Panc1 (cell line): ENCODE results near the gene ASIC3. TPM values are rescaled to one million over a fixed set of nuclear protein-coding genes. Genes with fewer than 3 reads are reported as not detected.

Experiments used
- ATAC-seq: fragments of 200-7000 bp; cut with Tn5 transposase; 2 replicates; pipeline ENCODE4 v1.9.1; 2020; ENCODE audit warnings: mild to moderate bottlenecking, moderate library complexity
- BruUV-seq: library from RNA; stranded (reverse); fragments of 400-500 nt; replicated peaks from 2 replicates; lab custom pipeline; 2021; lab: Mats Ljungman, UMichigan
- CTCF ChIA-PET: fragments of 300-600 bp; sonication (Branson Sonifier 250); formaldehyde crosslinking; loops from one replicate; lab custom pipeline; 2022; ENCODE audit warnings: antibody characterized with exemption; lab: Charles Lee
- POLR2A ChIA-PET: fragments of 300-600 bp; sonication (Branson Sonifier 250); formaldehyde crosslinking; loops from one replicate; lab custom pipeline; 2022; ENCODE audit warnings: antibody characterized with exemption; lab: Charles Lee
- DNase-seq: peaks from one replicate; pipeline ENCODE4 v3.0.0-alpha.2; 2010; ENCODE audit warnings: low read depth, low spot score
- H3K27ac ChIP-seq: 2 replicates; pipeline ENCODE4 v1.5.1; 2011; ENCODE audit warnings: mild to moderate bottlenecking, low read length, inconsistent platforms
- H3K27me3 ChIP-seq: fragments of 200-500 bp; sonication (Bioruptor generic); 2 replicates; pipeline ENCODE4 v1.6.0; 2014; ENCODE audit warnings: low read length, inconsistent platforms; ENCODE audit not compliant: control insufficient read depth, insufficient read depth
- H3K36me3 ChIP-seq: fragments of 200-500 bp; sonication (Bioruptor generic); 2 replicates; pipeline ENCODE4 v1.5.1; 2014; ENCODE audit warnings: inconsistent platforms, mild to moderate bottlenecking, low read length, moderate library complexity; ENCODE audit not compliant: control insufficient read depth, insufficient read depth
- H3K4me1 ChIP-seq: 2 replicates; pipeline ENCODE4 v1.5.1; 2011; ENCODE audit warnings: inconsistent platforms, mild to moderate bottlenecking, low read length, moderate library complexity; ENCODE audit not compliant: control insufficient read depth, insufficient read depth
- H3K4me3 ChIP-seq, 2 experiments: 2 replicates each; pipeline ENCODE4 v1.5.1; 2011 to 2012; ENCODE audit warnings: low read depth in 2 of 2, low read length in 2 of 2, mild to moderate bottlenecking in 2 of 2, inconsistent platforms in 1 of 2, moderate library complexity in 1 of 2
- H3K9me3 ChIP-seq: fragments of 200-500 bp; sonication (Bioruptor generic); 2 replicates; pipeline ENCODE4 v1.5.1; 2014; ENCODE audit warnings: low read depth, mild to moderate bottlenecking, inconsistent platforms, low read length, moderate library complexity; ENCODE audit not compliant: control insufficient read depth, insufficient read depth
- POLR2AphosphoS5 ChIP-seq: IDR thresholded peaks from 2 replicates; pipeline ENCODE4 v1.6.1; 2012; ENCODE audit warnings: mild to moderate bottlenecking, low read depth, low read length, moderate library complexity
- SIN3A ChIP-seq: IDR thresholded peaks from 2 replicates; pipeline ENCODE4 v1.6.1; 2012; ENCODE audit warnings: low read depth, mild to moderate bottlenecking, low read length, moderate library complexity, borderline replicate concordance; ENCODE audit not compliant: insufficient read depth
- TCF7L2 ChIP-seq: IDR thresholded peaks from 2 replicates; pipeline ENCODE4 v1.6.1; 2011; ENCODE audit warnings: mild to moderate bottlenecking, low read depth, low read length, inconsistent platforms
- in situ Hi-C: cut with HindIII; loops from 2 replicates; pipeline ENCODE4 v1.10.0; 2016; ENCODE audit warnings: low sequenced_read_pairs, low pct_unique_long_range_greater_than_20kb
- intact Hi-C: fragments of 100-400 bp; cut with micrococcal nuclease; formaldehyde crosslinking; loops from one replicate; pipeline ENCODE4 v1.10.0; 2022; ENCODE audit not compliant: unreplicated experiment
- total RNA-seq: library from RNA; stranded (reverse); gene quantifications from one replicate; pipeline ENCODE4 v1.2.1, GENCODE V29; 2021; ENCODE audit not compliant: unreplicated experiment
- TF ChIP-seq, protein P1 (sequence below): fragments of 450-650 bp; IDR thresholded peaks from 2 replicates; pipeline ENCODE4 v1.5.1; 2017; ENCODE audit warnings: mild to moderate bottlenecking
- TF ChIP-seq, protein P2 (sequence below), 2 experiments: IDR thresholded peaks; 2 replicates each; pipeline ENCODE4 v1.6.1; 2011 to 2012; ENCODE audit warnings: low read depth in 2 of 2, control low read depth in 1 of 2, low read length in 1 of 2, mild to moderate bottlenecking in 1 of 2, moderate library complexity in 1 of 2; ENCODE audit not compliant: insufficient read depth in 1 of 2

The ASIC3 gene
- total RNA-seq, 1 experiment from 2014 or later = 1.3 TPM

DNA sequence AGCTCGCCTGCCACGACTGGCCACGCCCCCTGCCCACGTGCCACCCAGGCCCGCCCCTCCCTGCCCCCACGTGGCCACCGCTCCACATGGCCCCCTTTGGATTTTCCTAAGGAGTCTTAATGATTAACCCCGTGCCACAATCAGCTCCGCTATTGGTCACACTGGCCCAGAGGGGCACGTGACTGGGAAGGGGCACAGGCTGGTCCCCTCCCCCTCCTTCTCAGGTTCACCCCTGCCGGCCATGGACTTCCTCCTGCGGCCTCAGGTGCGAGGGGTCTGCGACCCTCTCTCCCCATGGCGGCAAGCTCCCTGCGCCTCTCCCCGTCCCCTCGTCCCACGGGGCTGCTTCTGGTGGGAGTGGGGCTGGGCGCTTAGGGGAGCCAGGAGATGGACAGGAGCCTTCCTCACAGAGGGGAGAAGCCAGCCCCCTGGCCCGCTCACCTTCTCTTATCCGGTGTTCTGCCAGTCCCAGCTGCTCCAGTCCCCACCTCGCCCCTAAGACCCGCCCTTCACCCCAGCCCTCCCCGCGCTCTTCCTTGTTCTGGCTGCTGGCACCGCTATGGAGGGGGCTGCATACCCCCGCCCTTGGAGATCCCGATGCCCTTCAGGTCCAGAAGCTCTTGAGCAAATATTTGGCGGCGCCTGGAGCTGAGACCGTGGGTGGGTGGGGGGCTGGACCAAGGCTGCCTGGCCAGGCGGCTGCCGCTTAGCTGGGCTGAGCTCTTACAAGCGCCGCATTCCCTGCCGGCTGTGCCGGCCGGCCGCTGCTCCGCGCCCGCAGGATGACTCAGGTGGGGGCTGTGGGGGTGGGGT is 14.3 kb downstream of the ASIC3 start:
- intact Hi-C loops = no loop called here

DNA sequence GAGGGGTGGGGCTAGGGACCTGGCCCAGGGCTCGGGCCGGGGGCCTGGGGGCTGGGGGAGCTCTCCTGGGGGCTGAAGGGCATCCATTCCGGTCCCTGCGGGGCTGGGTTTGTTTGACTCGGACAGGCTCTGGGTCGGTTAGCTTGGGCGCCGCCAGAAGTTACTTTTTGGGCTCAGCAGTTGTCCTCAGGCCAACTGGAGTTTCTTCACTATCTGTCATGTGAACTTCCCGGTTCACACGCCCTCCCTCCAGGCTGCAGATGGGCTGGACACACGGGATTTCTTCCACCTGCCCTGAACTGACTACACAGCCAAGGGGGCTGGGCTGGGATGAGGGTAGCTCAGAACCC is 14.9 kb downstream of the ASIC3 start:
- Histone ChIP-seq H3K27me3 (no peaks in the 10 kb centered on the region), H3K4me1 (peaks cover 33% of the 10 kb centered on the region), H3K27ac (peak overlapping the region; percentile 76), H3K36me3 (peaks cover 19% of the 10 kb centered on the region), H3K4me3 (peak overlapping the region; percentile 20 to 38), H3K9me3 (no peaks in the 10 kb centered on the region)
- DNase-seq = no peak
- ATAC-seq = no peak
- POLR2A ChIA-PET = interaction anchor here (0.5 to 0.7 kb wide), 3 partner anchors 35 to 124 kb away, joined by 3 to 7 read pairs (median 3); partner anchors contain the start of gene ABCB8
- in situ Hi-C loops (no loop called here), intact Hi-C loops (no loop called here)
- TF ChIP-seq, protein P1, sequence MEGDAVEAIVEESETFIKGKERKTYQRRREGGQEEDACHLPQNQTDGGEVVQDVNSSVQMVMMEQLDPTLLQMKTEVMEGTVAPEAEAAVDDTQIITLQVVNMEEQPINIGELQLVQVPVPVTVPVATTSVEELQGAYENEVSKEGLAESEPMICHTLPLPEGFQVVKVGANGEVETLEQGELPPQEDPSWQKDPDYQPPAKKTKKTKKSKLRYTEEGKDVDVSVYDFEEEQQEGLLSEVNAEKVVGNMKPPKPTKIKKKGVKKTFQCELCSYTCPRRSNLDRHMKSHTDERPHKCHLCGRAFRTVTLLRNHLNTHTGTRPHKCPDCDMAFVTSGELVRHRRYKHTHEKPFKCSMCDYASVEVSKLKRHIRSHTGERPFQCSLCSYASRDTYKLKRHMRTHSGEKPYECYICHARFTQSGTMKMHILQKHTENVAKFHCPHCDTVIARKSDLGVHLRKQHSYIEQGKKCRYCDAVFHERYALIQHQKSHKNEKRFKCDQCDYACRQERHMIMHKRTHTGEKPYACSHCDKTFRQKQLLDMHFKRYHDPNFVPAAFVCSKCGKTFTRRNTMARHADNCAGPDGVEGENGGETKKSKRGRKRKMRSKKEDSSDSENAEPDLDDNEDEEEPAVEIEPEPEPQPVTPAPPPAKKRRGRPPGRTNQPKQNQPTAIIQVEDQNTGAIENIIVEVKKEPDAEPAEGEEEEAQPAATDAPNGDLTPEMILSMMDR = no peak
- TF ChIP-seq, protein P2, sequence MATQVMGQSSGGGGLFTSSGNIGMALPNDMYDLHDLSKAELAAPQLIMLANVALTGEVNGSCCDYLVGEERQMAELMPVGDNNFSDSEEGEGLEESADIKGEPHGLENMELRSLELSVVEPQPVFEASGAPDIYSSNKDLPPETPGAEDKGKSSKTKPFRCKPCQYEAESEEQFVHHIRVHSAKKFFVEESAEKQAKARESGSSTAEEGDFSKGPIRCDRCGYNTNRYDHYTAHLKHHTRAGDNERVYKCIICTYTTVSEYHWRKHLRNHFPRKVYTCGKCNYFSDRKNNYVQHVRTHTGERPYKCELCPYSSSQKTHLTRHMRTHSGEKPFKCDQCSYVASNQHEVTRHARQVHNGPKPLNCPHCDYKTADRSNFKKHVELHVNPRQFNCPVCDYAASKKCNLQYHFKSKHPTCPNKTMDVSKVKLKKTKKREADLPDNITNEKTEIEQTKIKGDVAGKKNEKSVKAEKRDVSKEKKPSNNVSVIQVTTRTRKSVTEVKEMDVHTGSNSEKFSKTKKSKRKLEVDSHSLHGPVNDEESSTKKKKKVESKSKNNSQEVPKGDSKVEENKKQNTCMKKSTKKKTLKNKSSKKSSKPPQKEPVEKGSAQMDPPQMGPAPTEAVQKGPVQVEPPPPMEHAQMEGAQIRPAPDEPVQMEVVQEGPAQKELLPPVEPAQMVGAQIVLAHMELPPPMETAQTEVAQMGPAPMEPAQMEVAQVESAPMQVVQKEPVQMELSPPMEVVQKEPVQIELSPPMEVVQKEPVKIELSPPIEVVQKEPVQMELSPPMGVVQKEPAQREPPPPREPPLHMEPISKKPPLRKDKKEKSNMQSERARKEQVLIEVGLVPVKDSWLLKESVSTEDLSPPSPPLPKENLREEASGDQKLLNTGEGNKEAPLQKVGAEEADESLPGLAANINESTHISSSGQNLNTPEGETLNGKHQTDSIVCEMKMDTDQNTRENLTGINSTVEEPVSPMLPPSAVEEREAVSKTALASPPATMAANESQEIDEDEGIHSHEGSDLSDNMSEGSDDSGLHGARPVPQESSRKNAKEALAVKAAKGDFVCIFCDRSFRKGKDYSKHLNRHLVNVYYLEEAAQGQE (IDR thresholded peaks at IDR 0.05; ENCODE audit: insufficient read depth in 1 of 2, low read depth in 2 of 2, low read length in 1 of 2) = no peak
- TF ChIP-seq SIN3A (no peak), POLR2AphosphoS5 (no peak), TCF7L2 (no peak)
- CTCF ChIA-PET = interaction anchor here (0.9 kb wide), 1 partner anchor 13 kb away, joined by 3 read pairs; no protein-coding TSS in a partner anchor
- BruUV-seq = no TSS peak

More for the DNA sequence above, 14.3 kb downstream of the ASIC3 start:
- H3K27me3 ChIP-seq = no peaks in the 10 kb centered on the region
- no peak; the same call in 1 of the 2 replicates for ATAC-seq
- CTCF ChIA-PET = interaction anchor here (0.5 to 0.6 kb wide), 2 partner anchors 11 to 19 kb away, joined by 3 to 5 read pairs; no protein-coding TSS in a partner anchor
- BruUV-seq = no TSS peak
- POLR2A ChIA-PET = interaction anchor here (0.5 to 0.7 kb wide), 5 partner anchors 32 to 124 kb away, joined by 3 to 8 read pairs (median 3); partner anchors contain the start of gene ABCB8
- H3K4me3 ChIP-seq = peak overlapping the region; percentile 83 to 94
- peak overlapping the region; percentile 94 for H3K27ac ChIP-seq
- H3K4me1 ChIP-seq = peaks cover 33% of the 10 kb centered on the region
- TF ChIP-seq, protein P2 (IDR thresholded peaks at IDR 0.05; ENCODE audit: insufficient read depth in 1 of 2, low read depth in 2 of 2, low read length in 1 of 2) = no peak
- TF ChIP-seq TCF7L2 (no peak), SIN3A (no peak), POLR2AphosphoS5 (no peak)
- TF ChIP-seq, protein P1 = no peak
- in situ Hi-C loops = no loop called here
- no peaks in the 10 kb centered on the region for H3K9me3 ChIP-seq
- peaks cover 16% of the 10 kb centered on the region for H3K36me3 ChIP-seq
- DNase-seq = no peak
